ENCODE measurements around the gene CT47A1.

- TF ChIP-seq POLR2A (IDR thresholded peaks at IDR 0.05; ENCODE audit: low read depth, low read length) (no peak), CTCF (conservative IDR thresholded peaks at IDR 0.05; ENCODE audit: low read depth, low read length) (no peak), CHD1 (IDR thresholded peaks at IDR 0.05; ENCODE audit: low read depth, low read length) (no peak), NFE2L2 (IDR thresholded peaks at IDR 0.05; ENCODE audit: low read depth, low read length) (no peak), MAZ (IDR thresholded peaks at IDR 0.05; ENCODE audit: borderline replicate concordance, low read depth, low read length) (no peak), USF2 (IDR thresholded peaks at IDR 0.05; ENCODE audit: low read depth, low read length) (no peak)
These were observed 15.0 kb upstream of the CT47A1 start for GRCh38 chrX:121000589-121000988.

All from IMR-90 (cell line).